Activated T-cell treated with anti-CD3 and anti-CD28 coated beads, Interleukin-2, amount 50 U/mL, for 48 hours (primary cell): ENCODE measurements around the gene CADPS2.

Source experiments
- DNase-seq, 2 experiments: peaks; one replicate each; pipeline ENCODE4 v3.0.0-alpha.2; 2020

CADPS2 gene

GRCh38 chr7:122429926-122430325 is 456.3 kb downstream of the CADPS2 start:
- no peak for DNase-seq

- no peak for DNase-seq
These were observed 460.5 kb downstream of the CADPS2 start for GRCh38 chr7:122425731-122426130.

- no peak for DNase-seq
These were observed 462.7 kb downstream of the CADPS2 start for GRCh38 chr7:122423591-122423990.

GRCh38 chr7:122416336-122416735 is 469.9 kb downstream of the CADPS2 start:
- DNase-seq: no peak

- no peak for DNase-seq
These were observed 470.8 kb downstream of the CADPS2 start for GRCh38 chr7:122415510-122415909.

GRCh38 chr7:122413339-122413738 is 472.9 kb downstream of the CADPS2 start:
- DNase-seq: no peak

- DNase-seq: no peak
These were observed 473.4 kb downstream of the CADPS2 start for GRCh38 chr7:122412883-122413282.

GRCh38 chr7:122412441-122412840 is 473.8 kb downstream of the CADPS2 start:
- no peak for DNase-seq

- DNase-seq: no peak
These were observed 479.1 kb downstream of the CADPS2 start for GRCh38 chr7:122407195-122407594.

- DNase-seq: no peak
These were observed 483.1 kb downstream of the CADPS2 start for GRCh38 chr7:122403113-122403512.

GRCh38 chr7:122402235-122402634 is 484.0 kb downstream of the CADPS2 start:
- DNase-seq: no peak

- DNase-seq: no peak
These were observed 488.9 kb downstream of the CADPS2 start for GRCh38 chr7:122397381-122397780.

- DNase-seq: no peak
These were observed 491.7 kb downstream of the CADPS2 start for GRCh38 chr7:122394512-122394911.

- DNase-seq: no peak
These were observed 501.7 kb downstream of the CADPS2 start for GRCh38 chr7:122384528-122384927.

- DNase-seq: no peak
These were observed 502.3 kb downstream of the CADPS2 start for GRCh38 chr7:122383934-122384333.

GRCh38 chr7:122380992-122381391 is 505.3 kb downstream of the CADPS2 start:
- DNase-seq: no peak

- DNase-seq: no peak
These were observed 506.8 kb downstream of the CADPS2 start for GRCh38 chr7:122379491-122379890.

GRCh38 chr7:122369756-122370155 is 516.5 kb downstream of the CADPS2 start:
- no peak for DNase-seq

GRCh38 chr7:122364761-122365280 is 521.4 kb downstream of the CADPS2 start:
- no peak for DNase-seq

GRCh38 chr7:122363144-122363543 is 523.1 kb downstream of the CADPS2 start:
- no peak for DNase-seq

- no peak for DNase-seq
These were observed 523.8 kb downstream of the CADPS2 start for GRCh38 chr7:122362473-122362872.

GRCh38 chr7:122354656-122355055 is 531.6 kb downstream of the CADPS2 start:
- no peak for DNase-seq

GRCh38 chr7:122352454-122352853 is 533.8 kb downstream of the CADPS2 start:
- DNase-seq: no peak

- no peak for DNase-seq
These were observed 535.6 kb downstream of the CADPS2 start for GRCh38 chr7:122350701-122351100.

- DNase-seq: no peak
These were observed 542.0 kb downstream of the CADPS2 start for GRCh38 chr7:122344303-122344620.
